HepG2 (cell line): Measurements from ENCODE around the gene RUNX2.

Experiments used
- KIAA2018 ChIP-seq: sonication (generic); formaldehyde crosslinking; IDR thresholded peaks from 2 replicates; pipeline ENCODE4 v1.5.0; 2020; ENCODE audit warnings: mild to moderate bottlenecking, missing genetic modification reagents, borderline replicate concordance
- RFX5 ChIP-seq: IDR thresholded peaks from 2 replicates; pipeline ENCODE4 v1.6.1; 2011; ENCODE audit warnings: low read depth, low read length, improper control_type of control experiment
- SIX4 ChIP-seq: sonication (generic); formaldehyde crosslinking; IDR thresholded peaks from 2 replicates; pipeline ENCODE4 v1.4.0; 2020; ENCODE audit warnings: missing genetic modification reagents
- ZNF207 ChIP-seq: fragments of 450-650 bp; IDR thresholded peaks from 2 replicates; pipeline ENCODE4 v1.6.1; 2016; ENCODE audit warnings: antibody characterized with exemption, borderline replicate concordance
- ZNF264 ChIP-seq: sonication (generic); formaldehyde crosslinking; IDR thresholded peaks from 2 replicates; pipeline ENCODE4 v1.4.0; 2020; ENCODE audit warnings: missing genetic modification reagents
- TF ChIP-seq, protein P1 (sequence below): IDR thresholded peaks from 2 replicates; pipeline ENCODE4 v1.6.1; 2012; ENCODE audit warnings: low read depth, low read length, improper control_type of control experiment

GRCh38 chr6:45430590-45431202 is 102.6 kb downstream of the RUNX2 start:
- no peak for TF ChIP-seq KIAA2018 (CRISPR knock-in tag)
- TF ChIP-seq ZNF264 (CRISPR knock-in tag), result no peak
- no peak for TF ChIP-seq RFX5
- TF ChIP-seq ZNF207, result no peak
- no peak for TF ChIP-seq SIX4 (CRISPR knock-in tag)
- TF ChIP-seq, protein P1, sequence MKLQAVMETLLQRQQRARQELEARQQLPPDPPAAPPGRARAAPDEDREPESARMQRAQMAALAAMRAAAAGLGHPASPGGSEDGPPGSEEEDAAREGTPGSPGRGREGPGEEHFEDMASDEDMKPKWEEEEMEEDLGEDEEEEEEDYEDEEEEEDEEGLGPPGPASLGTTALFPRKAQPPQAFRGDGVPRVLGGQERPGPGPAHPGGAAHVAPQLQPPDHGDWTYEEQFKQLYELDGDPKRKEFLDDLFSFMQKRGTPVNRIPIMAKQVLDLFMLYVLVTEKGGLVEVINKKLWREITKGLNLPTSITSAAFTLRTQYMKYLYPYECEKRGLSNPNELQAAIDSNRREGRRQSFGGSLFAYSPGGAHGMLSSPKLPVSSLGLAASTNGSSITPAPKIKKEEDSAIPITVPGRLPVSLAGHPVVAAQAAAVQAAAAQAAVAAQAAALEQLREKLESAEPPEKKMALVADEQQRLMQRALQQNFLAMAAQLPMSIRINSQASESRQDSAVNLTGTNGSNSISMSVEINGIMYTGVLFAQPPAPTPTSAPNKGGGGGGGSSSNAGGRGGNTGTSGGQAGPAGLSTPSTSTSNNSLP, result no peak
